Measurements from ENCODE around the gene ADD1. TPM values are rescaled to one million over a fixed set of nuclear protein-coding genes. Genes with fewer than 3 reads are reported as not detected.
A peak's percentile ranks its signal among the peaks of the same experiment; 100 is the strongest.

The ADD1 gene
- 62.5 and 77.3 TPM in 2 replicates for total RNA-seq (2014; rRNA removed; shearing (Covaris generic); ENCODE audit: low replicate concordance)

DNA sequence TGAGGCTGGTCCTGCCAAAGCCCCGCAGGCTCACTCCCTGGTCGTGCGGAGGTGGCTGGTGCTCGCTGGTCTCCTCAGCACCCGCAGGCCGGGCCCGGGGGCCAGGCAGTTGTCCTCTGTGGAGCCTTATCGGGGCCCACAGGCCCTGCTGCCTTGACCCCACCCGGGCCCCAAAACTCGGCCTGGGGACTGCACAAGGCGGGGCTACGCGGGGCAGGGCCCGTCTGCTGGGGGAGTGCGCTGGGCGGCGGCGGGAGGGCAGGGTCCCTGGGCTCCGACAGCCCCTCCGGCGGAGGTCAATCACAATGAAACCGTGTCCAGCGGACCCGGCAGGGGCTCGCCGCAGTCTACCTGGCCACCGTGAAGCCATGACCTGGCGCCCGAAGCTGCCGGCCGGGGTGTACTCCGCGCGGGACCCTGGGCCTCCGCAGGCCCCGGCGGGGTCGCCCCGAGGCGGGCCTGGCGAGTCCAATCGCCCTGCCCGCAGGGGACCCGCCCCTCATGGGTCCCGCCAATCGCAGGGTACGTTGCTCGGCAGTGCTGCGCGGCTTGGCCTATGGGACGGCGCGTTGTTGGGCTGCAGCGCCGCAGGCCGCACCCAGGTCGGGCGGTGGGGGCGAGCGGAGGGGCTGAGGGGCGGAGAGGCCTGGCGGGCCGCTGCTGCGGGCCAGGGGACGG is at the start of gene ADD1:
TSS of gene ADD1 (plus strand) at position 582 of the 678 bp plus-strand sequence. CDS start 32,072 bp downstream, outside the sequence.
- Histone ChIP-seq H3K36me3 (no peaks in the 10 kb centered on the region), H3K9me3 (no peaks in the 10 kb centered on the region), H3K4me3 (peak within 1 kb of the TSS; percentile 69), H3K27me3 (no peaks in the 10 kb centered on the region)
- DNase-seq = peak; percentile 83

DNA sequence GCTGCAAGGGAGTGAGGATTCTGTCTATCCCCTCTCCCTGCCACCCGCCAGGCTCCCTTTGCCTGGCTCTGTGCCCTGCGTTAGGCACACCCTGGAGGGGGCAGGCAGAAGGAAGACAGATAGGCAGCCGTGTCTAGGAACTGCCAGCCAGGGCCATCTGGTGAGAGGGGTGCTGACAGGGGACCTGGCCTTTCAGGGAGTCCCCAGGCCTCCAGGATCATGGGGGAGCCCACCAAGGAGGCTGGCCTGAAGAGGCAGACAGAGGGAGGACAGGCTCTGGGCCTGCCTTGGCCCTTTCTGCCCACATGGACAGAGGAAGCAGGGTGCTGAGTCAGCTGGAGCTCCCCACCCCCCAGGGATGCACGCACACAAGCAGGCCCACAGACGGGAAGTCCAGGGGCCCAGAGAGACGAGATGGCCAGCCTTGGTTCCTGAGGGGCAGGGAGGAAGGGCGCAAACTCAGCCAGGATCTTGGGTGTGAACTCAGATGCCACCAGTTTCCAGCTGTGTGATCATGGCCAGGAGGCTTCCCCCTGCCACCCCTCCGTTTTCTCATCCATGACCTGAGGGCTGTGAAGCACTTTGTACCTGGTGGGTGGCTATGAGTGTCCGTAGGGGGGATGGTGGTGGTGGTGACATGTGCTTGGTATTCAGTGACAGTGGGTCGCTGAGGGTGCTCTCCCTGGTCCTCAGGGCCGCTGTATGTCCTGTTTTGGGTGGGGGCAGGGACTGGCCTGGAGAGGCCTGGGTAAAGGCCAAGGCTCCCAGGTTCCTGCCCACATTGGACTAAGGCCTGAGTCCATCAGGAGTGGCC is 49.0 kb upstream of the ADD1 start:
- H3K9me3 ChIP-seq = no peaks in the 10 kb centered on the region
- peak; percentile 74 for DNase-seq
- H3K36me3 ChIP-seq = peaks cover 4% of the 10 kb centered on the region; the same call in 1 of the 2 replicates
- peak overlapping the region; percentile 57 for H3K4me3 ChIP-seq
- no peaks in the 10 kb centered on the region for H3K27me3 ChIP-seq

- DNase-seq = no peak
- no peaks in the 10 kb centered on the region for H3K27me3 ChIP-seq
- H3K36me3 ChIP-seq = peaks cover 4% of the 10 kb centered on the region; the same call in 1 of the 2 replicates
- no peaks in the 10 kb centered on the region for H3K9me3 ChIP-seq
- H3K4me3 ChIP-seq = no peak overlapping the region
Measured at GRCh38 chr4:2795300-2795892, 48.2 kb upstream of the ADD1 start.

DNA sequence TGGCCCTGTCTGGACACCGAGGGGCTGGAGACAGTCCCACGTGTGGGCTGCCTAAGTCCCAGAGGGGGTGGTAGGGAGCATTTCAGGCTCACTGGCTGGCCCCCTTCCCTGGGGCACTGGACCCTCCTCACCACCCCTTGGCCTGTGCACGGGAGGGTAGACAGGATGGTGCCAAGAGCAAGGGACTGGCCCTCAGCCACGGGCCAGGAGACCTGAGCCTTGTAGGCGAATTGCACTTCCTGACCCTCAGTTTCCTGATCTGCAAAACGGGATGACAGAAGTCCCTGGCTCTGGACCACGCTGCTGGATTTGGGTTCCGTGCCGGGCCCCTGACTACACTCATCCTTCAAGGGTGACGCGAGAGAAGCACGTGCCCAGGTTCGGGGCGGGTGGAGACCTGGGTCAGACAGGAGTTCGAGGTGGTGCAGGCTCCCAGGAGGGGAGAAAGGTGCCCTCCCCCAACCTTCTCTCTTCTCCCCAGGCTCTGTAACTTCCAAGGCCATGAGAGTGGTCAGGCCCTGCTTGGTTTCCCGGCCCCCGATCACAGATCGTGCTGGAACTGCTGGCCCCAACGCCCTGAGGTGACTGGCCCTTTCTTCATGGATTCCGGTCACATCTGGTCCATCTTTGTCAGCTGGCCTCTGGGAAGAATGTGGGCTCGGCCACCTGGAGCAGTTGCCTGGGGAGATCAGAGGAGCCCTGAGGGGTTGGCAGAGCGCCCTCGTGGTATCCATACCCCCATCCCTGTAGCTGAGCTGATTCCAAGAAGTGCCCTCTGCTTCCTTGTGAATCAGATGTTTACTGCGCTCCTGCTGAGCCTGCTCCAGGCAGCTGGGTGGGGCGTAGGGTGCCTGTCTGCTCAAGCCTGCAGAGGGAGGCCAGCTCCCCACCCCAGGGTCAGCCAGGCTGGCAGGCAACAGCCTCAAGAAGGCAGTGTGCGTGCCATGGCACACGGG is 47.5 kb upstream of the ADD1 start:
- Histone ChIP-seq H3K27me3 (no peaks in the 10 kb centered on the region), H3K9me3 (no peaks in the 10 kb centered on the region), H3K36me3 (peaks cover 4% of the 10 kb centered on the region; the same call in 1 of the 2 replicates), H3K4me3 (no peak overlapping the region)
- peak; percentile 95 for DNase-seq

DNA sequence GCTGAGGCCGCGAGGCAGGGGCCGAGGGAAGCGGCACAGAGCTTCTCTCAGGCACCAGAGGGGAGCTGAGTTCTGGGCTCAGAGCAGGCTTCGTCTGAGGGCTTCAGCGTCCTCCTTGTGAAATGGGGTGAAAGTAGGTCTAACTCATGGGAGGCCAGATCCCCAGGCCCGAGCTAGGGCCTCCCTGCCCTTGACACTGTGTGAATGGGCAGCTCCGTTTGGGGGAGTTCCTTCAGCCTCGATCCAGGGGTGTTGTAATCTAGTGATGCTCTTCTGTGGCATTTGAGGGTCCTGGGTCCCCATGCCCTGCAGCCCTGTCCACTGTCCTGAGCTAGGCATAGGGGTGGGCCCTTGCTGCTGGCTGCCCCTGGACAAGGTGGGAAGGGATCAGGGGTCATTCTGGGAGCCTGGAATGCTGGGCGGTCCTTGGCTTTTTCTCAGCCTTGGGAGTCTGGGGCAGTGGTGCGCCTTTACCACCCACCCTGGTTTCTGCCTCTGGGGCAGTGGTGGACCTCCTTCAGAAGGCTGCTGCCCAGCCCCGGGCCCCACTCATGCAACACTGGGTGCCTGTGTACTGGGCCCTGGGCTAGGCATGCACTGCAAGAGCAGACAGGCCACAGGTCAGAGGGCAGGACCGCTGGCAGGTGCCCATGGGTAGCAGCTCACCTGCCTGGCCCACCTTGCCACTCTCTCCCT is 46.6 kb upstream of the ADD1 start:
- no peak for DNase-seq
- H3K9me3 ChIP-seq = no peaks in the 10 kb centered on the region
- peaks cover 4% of the 10 kb centered on the region; the same call in 1 of the 2 replicates for H3K36me3 ChIP-seq
- no peak overlapping the region for H3K4me3 ChIP-seq
- H3K27me3 ChIP-seq = no peaks in the 10 kb centered on the region

DNA sequence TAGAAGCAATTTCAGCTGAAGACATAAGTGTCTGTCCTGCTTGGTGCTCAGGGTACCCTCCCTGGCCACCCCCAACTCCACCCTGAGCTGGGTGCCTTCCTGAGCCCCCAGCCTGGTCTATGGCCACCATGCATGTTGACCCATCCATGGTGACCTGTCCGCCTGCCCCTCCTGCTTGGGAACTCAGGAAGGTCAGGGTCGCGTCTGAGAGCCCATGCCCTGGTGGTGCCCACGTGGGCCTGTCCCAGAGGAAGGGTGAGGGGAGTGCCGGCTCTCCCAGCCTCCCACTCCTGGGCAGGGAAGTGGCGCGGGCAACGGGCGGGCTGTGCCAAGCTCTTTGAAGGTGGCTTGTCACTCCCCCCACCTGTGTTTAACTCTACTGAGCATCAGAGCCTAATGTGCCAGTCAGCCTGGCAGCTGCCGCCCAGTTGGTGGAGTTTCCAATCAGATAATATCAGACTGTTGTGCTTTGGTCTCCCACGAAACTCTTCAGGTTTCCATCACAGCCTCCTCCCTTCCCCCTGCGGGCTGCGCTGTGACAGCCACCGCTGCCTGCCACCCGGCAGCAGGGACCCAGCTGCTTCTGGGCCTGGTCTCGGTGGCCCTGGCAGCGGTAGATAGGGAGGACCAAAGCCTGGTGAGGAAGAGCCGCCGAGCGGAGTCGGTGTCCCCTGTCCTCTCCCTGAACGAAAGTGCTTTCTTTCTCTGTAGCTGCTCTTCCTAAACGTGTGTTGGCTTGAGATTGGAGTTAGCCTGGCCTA is 45.9 kb upstream of the ADD1 start:
- no peak overlapping the region for H3K4me3 ChIP-seq
- no peak for DNase-seq
- H3K9me3 ChIP-seq = no peaks in the 10 kb centered on the region
- H3K36me3 ChIP-seq = peaks cover 4% of the 10 kb centered on the region; the same call in 1 of the 2 replicates
- no peaks in the 10 kb centered on the region for H3K27me3 ChIP-seq

DNA sequence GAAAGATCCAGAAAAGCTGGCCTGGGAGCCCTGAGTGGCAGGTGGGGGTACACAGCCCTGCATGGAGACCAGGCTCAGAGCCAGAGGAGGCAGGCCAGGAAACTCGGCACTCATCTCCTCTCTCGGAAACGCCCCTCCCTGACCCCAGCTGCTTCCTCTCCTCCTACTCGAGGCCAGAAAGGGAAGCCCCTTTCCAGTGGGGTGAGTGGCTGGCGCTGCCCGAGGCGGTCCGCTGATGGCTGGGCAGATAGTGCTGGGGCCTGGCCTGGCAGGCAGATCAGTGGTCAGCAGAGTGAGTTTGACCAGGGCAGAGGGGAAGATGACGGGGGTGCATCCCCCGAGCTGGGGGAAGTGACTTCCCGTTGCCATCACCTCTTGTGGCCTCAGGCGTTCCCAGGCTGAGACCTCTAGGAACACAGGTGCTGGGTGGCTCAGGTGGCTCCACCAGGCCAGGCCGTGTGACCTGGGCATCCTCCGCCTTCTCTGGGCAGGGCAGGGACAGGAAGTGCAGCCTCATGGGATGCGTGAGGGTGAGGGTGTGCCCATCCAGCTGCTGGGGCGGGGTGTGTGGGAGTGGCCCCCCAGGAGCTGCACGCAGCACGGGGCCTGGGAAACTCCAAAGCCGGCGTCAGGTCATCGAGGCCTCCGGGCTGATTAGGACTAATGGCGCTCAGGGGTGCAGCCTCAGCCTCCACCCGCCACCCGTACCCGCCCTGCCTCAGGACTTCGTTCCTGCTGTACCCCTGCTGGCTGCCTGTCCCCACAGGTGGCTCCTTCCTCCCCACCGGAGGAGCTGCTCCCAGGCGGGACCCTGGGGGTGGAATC is 45.0 kb upstream of the ADD1 start:
- Histone ChIP-seq H3K27me3 (no peaks in the 10 kb centered on the region), H3K36me3 (peaks cover 4% of the 10 kb centered on the region; the same call in 1 of the 2 replicates), H3K4me3 (no peak overlapping the region), H3K9me3 (no peaks in the 10 kb centered on the region)
- no peak for DNase-seq

DNA sequence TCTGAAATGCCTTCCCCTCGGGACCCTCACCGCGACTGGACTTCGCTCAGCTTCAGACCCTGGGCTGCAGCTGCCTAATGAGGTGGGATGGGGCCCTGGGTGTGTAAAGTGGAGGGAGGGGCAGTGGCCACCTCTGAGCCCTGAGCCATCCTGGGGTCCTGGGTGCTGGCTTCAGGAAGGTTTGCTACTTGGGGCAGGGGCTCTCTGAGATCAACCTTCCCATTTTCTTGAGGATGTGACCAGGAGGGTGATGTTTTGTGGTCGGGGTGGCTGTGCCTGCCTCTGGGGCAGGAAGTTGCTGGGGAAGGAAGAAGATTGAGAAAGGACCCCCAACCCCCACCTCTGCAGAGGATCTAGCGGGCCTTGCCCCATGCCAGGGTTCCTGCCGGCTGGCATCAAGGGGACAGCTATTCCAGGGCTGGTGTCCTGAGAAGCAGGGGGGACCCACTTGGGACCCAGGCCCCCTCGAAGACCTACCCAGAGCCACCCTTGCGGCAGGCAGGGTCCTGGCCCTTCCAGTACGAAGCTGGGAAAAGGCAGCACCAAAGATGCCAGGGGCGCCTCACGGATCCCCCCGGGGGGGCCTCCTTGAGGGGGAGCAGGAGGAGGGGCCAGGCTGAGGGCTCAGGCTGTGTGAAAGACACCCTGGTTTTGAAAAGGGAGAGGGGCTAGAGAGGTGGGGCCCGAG is 44.3 kb upstream of the ADD1 start:
- Histone ChIP-seq H3K27me3 (no peaks in the 10 kb centered on the region), H3K36me3 (peaks cover 4% of the 10 kb centered on the region; the same call in 1 of the 2 replicates), H3K9me3 (no peaks in the 10 kb centered on the region), H3K4me3 (no peak overlapping the region)
- DNase-seq = no peak

DNA sequence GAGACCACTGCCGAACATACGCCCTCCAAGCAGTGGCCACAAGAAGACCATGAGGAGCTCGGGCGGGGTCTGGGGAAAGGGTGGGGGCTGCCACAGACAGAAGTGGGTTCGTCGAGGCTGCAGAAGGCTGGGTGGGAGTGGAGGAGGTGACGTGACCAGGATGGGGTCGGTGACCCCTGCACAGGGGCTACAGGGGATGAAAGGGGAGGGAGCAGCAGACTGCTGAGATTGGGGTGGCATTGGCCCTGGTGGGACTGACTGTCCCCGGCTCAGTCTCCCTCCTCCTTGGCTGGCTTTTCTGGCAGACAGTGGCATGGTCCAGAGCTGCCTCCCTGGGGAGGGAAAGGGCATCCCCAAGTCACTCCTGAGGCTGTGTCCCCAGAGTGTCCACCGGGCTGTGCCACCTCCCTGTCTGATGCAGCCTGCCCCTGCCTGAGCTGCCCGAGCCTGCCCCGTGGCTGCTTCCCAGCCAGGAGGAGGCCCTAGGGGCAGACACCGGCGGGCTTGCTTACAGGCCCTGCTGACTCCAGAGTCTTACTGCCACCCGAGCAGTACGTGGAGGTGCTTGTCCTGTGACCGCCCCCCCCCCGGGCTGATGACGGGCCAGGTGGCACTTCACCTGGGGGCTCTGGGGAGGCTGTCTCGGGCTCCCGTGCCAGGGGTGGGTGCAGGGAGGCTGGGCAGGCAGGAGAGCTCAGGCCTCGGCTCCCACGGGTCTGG is 43.5 kb upstream of the ADD1 start:
- no peak overlapping the region for H3K4me3 ChIP-seq
- DNase-seq = no peak

GRCh38 chr4:2800691-2801596 is 42.7 kb upstream of the ADD1 start:
- Histone ChIP-seq H3K27me3 (no peaks in the 10 kb centered on the region), H3K4me3 (no peak overlapping the region), H3K9me3 (no peaks in the 10 kb centered on the region), H3K36me3 (peaks cover 4% of the 10 kb centered on the region; the same call in 1 of the 2 replicates)
- DNase-seq = peak; percentile 33

More for the DNA sequence above, 43.5 kb upstream of the ADD1 start:
- Histone ChIP-seq H3K36me3 (peaks cover 4% of the 10 kb centered on the region; the same call in 1 of the 2 replicates), H3K9me3 (no peaks in the 10 kb centered on the region), H3K27me3 (no peaks in the 10 kb centered on the region)

DNA sequence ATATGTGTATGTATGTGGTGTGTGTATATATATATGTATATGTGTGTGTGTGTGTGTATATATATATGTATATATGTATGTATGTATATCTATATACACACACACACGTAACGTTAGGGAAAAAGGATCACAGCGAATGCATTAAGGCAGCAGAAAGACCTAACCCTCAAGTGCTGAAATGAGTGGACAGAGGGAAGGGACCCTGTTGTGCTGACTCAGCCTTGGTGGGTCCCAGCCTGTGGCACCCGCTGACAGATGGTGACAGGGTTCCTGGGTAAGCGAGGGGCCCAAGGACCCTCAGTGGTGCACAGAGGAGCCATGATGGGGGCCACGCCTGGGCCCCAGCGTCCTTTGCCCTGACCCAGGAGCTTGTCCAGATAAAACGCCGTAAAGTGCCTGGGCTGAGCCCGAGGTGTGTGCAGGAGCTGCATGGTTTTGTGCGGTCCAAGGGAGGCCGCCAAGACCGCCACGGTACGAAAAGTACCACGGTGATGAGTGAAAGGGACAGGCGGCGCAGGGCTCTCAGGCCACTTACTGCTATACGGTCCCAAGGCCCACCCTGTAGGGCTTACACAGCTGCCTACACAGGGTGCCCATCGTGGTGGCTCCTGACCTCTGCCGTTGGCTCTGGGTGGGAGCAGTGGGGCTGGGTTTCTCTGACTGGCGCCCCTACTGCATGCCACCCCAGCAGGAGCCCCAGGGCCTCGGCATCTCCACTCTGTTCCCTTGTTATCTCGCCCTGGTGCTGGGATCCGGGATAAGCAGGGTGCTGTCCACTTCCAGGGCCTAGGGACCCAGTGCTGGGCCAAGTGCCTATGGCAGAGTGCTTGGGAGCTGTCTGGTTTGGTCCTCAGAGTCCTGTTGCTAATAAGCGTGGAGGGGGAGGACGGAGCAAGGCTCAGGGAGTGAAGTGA is 40.8 kb upstream of the ADD1 start:
- no peaks in the 10 kb centered on the region; the same call in 1 of the 2 replicates for H3K36me3 ChIP-seq
- no peak overlapping the region for H3K4me3 ChIP-seq
- H3K27me3 ChIP-seq = no peaks in the 10 kb centered on the region
- DNase-seq = no peak
- H3K9me3 ChIP-seq = no peaks in the 10 kb centered on the region
